ENCODE measurements around the gene WWTR1.
A peak's percentile ranks its signal among the peaks of the same experiment; 100 is the strongest.

Gene WWTR1

GRCh38 chr3:149583921-149584635 is 73.7 kb downstream of the WWTR1 start:
- TF ChIP-seq GATA2 (IDR thresholded peaks at IDR 0.05; ENCODE audit: low read depth, low read length) (no peak), GATA3 (IDR thresholded peaks at IDR 0.05; ENCODE audit: low read depth, low read length) (no peak)

GRCh38 chr3:149582395-149582794 is 75.4 kb downstream of the WWTR1 start:
- TF ChIP-seq GATA3 (IDR thresholded peaks at IDR 0.05; ENCODE audit: low read depth, low read length) (no peak), GATA2 (IDR thresholded peaks at IDR 0.05; ENCODE audit: low read depth, low read length) (no peak)

DNA sequence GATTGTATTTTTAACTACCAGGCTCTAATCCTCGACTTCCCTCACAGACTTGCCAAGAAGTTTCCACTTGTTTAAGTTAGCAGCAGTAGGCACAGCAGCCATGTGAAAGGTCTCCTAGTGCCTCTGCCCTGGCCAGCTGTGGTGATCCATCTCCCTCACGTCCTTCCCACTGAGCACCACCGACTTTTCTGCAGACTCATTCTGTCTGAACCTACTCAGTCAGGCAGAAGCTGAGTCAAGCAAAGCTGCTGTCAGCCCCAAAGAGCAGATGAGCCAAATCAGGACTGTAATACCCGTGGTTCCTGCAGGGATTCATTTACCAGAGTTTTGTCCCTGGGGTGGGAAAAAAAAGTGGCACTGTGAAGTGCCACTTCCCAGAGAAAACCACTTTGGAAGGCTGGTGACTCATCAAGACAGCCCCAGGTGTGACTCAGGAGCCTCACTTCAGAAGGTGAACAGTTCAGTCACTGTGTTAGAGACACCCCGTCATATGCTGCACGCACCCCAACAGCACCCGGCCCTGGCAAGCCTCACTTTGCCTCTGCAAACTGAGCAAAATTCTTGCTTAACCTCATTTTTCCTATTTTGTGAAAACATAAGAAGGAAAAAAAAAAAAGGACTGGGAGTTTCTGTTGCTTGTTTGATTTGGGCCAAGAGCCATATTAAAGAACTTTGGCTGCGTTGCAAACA is 76.0 kb downstream of the WWTR1 start:
- TF ChIP-seq GATA3 (IDR thresholded peaks at IDR 0.05; ENCODE audit: low read depth, low read length), result no peak
- no peak for TF ChIP-seq GATA2 (IDR thresholded peaks at IDR 0.05; ENCODE audit: low read depth, low read length)

GRCh38 chr3:149581248-149581647 is 76.6 kb downstream of the WWTR1 start:
- TF ChIP-seq GATA3 (IDR thresholded peaks at IDR 0.05; ENCODE audit: low read depth, low read length) (no peak), GATA2 (IDR thresholded peaks at IDR 0.05; ENCODE audit: low read depth, low read length) (no peak)

GRCh38 chr3:149579838-149580542 is 77.8 kb downstream of the WWTR1 start:
- TF ChIP-seq GATA2 (IDR thresholded peaks at IDR 0.05; ENCODE audit: low read depth, low read length), result no peak
- no peak for TF ChIP-seq GATA3 (IDR thresholded peaks at IDR 0.05; ENCODE audit: low read depth, low read length)

DNA sequence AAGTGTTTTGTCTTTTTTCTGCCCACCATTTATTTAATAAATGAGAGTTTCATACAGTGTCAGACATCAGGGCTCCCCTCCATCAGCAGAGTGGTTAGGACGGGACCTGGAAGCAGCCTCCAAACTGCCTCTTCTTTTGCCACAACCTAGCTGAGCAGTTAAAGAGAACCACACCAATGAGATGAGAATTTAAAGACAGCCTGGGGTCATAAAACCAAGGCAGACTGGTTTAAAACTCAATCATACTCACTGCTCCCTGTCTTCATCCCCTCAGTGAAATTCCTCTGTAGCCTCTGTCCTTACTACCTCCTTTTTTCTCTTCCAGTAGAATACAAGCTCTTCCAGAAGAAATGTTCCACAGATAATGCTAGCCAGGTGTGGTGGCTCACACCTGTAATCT is 78.7 kb downstream of the WWTR1 start:
- TF ChIP-seq GATA3 (IDR thresholded peaks at IDR 0.05; ENCODE audit: low read depth, low read length) (no peak), GATA2 (IDR thresholded peaks at IDR 0.05; ENCODE audit: low read depth, low read length) (no peak)

GRCh38 chr3:149577801-149578200 is 80.0 kb downstream of the WWTR1 start:
- no peak for TF ChIP-seq GATA3 (IDR thresholded peaks at IDR 0.05; ENCODE audit: low read depth, low read length)
- no peak for TF ChIP-seq GATA2 (IDR thresholded peaks at IDR 0.05; ENCODE audit: low read depth, low read length)

- TF ChIP-seq GATA3 (IDR thresholded peaks at IDR 0.05; ENCODE audit: low read depth, low read length) (no peak), GATA2 (IDR thresholded peaks at IDR 0.05; ENCODE audit: low read depth, low read length) (no peak)
Observed at GRCh38 chr3:149575961-149576564, 81.8 kb downstream of the WWTR1 start.

- TF ChIP-seq GATA3 (IDR thresholded peaks at IDR 0.05; ENCODE audit: low read depth, low read length) (no peak), GATA2 (IDR thresholded peaks at IDR 0.05; ENCODE audit: low read depth, low read length) (no peak)
Observed at GRCh38 chr3:149575213-149575960, 82.4 kb downstream of the WWTR1 start.

GRCh38 chr3:149572796-149573414 is 84.9 kb downstream of the WWTR1 start:
- no peak for TF ChIP-seq GATA3 (IDR thresholded peaks at IDR 0.05; ENCODE audit: low read depth, low read length)
- no peak for TF ChIP-seq GATA2 (IDR thresholded peaks at IDR 0.05; ENCODE audit: low read depth, low read length)

DNA sequence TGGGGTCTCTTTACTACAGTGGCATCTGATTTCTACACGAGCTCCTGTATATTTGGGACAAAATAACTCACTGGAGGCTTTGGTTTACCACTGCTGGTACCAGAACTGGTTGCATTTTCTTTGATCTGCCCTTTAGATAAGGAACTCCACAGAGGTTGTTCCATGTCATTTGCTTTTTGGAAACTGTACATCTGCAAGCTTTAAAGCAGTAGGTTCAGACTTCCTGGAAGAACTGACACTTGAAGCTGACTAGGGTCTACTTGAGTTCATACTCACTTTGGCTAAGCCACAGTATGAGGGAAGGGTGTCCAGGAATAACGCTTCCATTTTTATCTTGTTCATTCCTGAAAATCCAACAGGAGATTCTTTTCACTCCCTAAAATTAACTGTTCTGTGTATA is 86.4 kb downstream of the WWTR1 start:
- no peak; the same call in 1 of the 2 replicates for TF ChIP-seq GATA2 (IDR thresholded peaks at IDR 0.05; ENCODE audit: low read depth, low read length)
- peak; percentile 17; the same call in 1 of the 2 replicates for TF ChIP-seq GATA3 (IDR thresholded peaks at IDR 0.05; ENCODE audit: low read depth, low read length)

DNA sequence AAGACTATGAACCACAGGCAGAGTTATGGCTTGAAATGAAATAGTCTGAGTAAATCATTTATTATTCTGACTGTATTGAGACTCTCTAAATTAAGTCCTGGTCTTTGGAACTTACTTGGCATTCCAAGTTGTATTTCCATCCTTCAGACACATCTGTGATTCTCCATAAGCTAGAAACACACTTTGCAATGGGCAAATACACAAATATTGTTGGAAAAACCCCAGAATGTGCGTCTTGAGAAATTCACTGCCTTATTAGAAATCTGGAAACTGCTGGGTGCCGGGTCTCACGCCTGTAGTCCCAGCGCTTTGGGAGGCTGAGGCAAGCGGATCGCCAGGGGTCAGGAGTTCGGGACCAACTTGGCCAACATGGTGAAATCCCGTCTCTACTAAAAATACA is 87.8 kb downstream of the WWTR1 start:
- TF ChIP-seq GATA3 (IDR thresholded peaks at IDR 0.05; ENCODE audit: low read depth, low read length), result no peak
- no peak for TF ChIP-seq GATA2 (IDR thresholded peaks at IDR 0.05; ENCODE audit: low read depth, low read length)

DNA sequence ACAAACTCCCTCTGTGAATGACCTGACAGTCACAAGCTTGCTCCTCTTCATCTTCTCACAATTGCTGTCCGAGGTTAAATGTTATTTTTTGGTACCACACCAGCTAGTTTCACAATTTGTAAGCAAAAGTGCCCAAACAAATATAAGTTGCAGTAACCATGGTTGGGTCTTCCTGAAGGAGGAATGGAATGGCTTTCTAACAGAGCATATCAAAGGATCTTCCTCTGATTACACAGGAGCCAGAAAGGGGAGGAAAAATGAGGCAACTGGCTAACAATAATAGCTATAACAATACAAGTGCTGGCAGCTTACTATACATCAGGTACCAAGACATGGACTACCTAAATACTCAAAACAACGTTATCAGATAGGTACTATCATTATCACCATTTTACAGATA is 90.4 kb downstream of the WWTR1 start:
- no peak for TF ChIP-seq GATA2 (IDR thresholded peaks at IDR 0.05; ENCODE audit: low read depth, low read length)
- TF ChIP-seq GATA3 (IDR thresholded peaks at IDR 0.05; ENCODE audit: low read depth, low read length), result no peak
